NCI-H524 treated with DMSO at 0.1 percent for 48 hours (cell line): ENCODE data around the gene TMEM141.

Experiments
- DNase-seq: peaks from one replicate; lab custom pipeline; 2025; lab: John Stamatoyannopoulos, UW

The TMEM141 gene

DNA sequence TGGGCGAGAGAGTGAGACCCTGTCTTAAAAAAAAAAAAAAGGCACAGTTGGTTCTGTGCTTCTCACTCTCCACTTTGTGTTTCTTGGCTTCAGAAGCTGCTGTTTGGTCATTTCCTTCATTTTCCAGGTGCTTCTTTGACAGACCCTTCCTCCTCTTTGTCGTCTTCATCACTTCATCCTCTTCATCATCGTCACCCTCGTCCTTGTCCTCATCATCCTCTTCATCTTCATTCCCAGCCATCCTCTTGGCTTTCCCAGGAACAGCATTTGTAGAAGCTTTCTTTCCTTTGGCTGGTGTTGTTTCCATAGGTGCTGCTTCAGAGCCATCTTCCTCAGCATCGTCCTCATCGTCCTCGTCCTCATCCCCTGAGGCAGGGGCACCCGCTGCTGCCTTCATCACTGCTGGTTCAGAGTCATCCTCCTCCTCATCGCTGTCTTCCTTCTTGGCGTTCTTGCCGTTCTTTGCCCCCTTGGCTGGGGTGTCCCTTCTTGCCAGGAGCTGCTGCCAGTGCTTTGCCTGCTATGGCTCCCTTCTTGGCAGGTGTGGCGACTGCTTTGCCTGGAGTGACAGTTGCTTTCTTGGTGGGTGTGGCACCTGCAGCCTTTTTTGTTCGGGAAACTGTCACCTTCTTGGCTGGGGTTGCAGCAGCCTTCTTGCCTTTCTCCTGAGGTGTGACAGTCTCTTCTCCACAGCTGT is 23.7 kb downstream of the TMEM141 start:
- no peak for DNase-seq

DNA sequence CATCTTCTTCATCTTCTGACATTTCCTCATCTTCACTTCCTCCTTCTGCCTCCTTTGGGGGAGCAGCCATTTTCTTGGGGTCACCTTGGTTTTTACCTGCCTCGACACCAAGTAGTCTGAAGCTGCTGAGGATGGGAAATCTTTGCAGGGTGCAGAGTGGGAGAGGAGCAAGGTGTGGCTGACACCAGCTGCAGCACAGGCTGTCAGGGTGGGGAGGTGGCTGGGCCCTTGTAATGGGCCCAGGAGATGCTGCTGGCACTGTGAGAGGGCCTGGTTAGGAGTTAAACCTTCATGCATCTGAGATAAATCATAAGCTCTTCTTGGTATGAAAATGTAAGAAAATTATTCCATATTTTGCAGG is 24.3 kb downstream of the TMEM141 start:
- no peak for DNase-seq

DNA sequence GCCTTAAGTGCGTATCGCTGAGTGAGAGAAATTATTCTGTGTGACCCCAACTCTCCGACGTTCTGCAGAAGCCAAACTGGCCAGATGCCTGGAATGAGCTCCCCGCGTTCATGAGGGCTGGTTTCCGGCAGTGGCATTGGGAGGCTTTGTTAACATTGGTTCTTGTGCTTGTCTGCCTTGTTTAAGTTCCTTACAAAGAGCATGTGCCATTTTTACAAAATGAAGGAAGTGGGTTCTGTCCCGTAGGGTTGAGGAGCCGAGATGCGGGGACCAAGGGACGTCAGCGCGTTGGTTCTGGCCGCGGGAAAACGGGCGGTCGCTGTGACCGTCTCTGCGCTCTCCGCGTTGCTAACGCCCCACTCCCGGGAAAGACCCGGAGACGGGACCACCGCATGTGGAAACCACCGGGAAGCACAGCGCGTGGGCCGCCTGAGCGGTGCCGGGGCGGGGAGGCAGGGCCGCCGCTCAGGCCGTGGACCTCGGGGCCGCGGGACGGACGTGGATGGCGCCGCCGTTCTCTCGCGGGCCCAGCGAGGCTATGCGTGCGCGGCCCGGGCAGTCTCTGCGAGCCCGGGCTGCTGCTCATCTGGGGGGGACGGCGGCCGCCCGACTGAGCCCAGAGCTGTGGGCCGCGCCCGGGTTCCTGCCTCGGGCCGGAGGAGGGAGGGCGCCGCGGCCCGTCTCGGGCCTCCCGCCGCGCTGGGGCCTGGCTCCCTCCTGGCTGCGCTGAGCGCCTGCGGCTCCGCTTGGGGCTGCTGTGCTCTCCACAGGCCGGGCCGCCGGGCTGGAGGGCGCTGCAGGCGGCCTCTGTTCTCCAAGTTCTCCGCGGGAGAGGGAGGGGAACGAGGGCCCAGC is 30.1 kb downstream of the TMEM141 start:
- no peak for DNase-seq

DNA sequence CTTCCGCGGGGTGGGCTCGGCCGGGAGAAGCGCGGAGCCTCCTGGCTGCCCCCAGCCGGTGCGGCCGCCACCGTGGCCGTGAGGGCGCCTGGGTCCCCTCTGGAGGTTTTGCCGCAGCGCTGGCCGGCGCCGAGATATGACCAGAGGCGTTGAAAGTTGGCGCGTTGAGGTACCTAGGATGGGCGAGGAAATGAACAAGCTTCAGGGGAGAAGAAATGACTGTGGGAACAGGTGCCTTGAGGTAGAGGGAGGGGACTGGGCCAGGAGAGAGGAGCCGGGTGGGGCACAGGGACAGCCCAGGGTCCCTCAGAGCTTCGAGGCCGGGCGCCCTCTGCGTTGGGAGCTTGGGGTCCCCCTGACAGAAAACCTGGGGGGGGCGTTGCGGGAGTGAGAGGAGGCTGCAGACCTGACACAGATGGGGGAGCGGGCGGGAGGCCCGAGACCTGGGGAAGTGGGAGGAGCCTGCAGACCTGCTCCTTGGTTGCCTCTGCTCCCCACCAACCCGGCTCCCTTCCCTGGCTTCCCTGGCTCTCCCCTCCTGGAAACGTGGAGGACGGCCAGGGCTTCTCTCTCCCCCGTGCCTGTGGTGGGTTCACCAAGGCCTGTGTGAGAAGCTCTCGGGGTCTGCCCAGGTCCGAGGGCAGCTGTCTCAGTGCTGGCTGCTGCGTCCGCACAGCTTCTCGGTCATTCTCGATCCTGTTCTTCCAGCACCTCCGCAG is 30.8 kb downstream of the TMEM141 start:
- DNase-seq, result no peak

DNA sequence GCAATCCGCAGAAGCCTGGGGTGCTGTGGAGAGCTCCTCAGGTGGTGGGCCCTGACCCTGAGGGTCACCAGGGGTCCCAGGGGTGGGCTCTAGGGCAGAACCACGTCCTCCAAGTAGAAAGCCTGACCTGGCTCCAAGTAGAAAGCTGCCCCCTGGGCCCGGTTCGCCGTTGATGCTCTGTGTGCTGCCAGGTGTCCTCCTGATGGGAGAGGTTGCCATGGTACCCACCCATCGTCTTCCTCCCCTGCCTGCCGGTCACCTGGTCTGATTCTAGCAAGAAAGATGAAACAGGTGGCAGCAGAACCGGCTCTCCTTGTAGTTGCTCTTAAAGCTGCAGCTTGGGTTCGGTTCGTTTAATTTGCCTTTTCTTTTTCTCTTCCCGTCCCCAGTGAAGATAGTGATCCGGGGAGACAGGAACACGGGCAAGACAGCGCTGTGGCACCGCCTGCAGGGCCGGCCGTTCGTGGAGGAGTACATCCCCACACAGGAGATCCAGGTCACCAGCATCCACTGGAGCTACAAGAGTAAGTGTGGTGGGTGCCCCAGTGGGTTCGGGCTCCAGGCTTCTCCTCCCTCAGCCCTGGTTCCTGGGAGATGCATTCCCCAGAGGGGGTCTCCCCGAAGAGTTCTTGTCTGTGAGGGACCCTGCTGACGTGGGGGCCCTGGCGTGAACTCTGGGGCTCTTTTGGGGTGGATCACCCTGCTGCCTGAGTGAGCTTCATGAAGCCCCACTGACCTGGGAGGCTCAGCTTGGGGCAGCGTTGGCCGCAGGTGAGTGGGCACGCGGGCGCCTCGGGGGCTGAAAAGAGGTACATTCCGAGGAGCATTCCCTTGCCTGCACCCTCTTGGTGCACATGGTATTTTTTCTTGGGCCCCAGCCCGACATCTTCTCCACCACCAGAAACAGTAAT is 32.2 kb downstream of the TMEM141 start:
- DNase-seq, result no peak

DNA sequence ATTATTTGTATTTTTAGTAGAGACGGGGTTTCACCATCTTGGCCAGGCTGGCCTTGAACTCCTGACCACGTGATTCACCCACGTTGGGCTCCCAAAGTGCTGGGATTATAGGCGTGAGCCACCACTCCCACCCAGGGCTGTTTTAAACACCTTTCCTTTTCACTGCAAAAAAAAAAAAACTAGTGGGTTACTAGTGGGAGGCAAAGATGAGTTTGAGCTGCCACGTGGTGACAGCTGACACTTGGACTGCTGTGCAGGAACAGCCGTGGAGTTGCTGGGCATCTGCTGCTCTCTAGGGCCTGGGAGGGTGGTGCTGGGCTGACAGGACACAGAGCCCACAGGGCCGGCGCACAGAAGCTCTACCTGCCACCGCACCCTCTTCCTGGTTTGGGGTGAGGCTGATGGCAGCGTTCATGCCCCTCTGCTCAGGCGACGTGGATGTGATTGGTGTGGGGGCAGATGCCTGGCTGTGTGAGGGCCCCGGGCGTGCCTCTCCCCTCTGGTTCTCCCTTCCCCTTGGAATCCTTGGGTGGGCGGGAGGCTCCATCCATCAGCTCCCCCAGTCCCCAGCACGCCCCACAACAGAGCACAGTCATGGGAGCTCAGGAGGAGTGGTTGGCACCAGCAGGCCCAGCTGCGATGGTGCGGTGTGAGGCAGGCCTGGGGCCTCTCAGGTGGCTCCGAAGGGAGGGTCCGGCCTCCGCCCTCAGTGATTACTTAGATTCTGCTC is 33.5 kb downstream of the TMEM141 start:
- no peak for DNase-seq

DNA sequence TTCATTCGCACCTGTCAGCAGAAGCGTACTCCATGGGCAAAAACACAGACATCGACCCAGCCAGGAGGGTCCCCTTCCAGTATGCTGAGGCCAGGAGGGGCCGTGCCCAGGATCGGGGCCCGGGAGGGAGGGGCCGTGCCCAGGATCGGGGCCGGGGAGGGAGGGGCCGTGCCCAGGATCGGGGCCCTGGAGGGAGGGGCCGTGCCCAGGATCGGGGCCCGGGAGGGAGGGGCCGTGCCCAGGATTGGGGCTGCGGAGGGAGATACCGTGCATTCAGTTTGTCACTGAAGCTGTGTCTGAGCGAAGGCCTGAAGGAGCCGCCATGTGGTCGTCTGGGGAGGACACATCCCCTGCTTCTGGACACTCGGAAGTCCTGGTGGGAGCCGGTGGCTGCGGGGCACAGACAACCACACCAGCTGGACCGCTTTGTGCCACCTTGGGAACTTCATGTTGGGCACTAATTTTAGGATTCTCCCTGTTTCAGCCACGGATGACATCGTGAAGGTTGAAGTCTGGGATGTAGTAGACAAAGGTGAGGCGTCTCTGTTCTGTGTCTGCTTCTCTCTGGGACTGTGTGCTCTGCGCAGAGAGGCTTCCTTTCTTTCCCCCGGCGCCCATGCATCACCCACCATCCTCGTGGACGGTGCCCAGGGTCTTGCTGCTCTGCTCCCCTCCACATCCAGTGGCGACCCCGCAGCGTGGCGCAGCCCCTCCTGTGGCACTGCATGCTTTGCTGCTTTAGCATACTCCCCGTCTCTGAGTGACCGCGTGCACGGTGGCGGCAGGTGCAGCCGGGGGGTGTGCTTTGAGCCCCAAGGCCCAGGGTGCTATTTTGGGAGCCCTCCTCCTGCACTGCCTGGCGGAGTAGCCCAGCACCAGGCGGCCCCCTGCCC is 34.4 kb downstream of the TMEM141 start:
- no peak for DNase-seq

DNA sequence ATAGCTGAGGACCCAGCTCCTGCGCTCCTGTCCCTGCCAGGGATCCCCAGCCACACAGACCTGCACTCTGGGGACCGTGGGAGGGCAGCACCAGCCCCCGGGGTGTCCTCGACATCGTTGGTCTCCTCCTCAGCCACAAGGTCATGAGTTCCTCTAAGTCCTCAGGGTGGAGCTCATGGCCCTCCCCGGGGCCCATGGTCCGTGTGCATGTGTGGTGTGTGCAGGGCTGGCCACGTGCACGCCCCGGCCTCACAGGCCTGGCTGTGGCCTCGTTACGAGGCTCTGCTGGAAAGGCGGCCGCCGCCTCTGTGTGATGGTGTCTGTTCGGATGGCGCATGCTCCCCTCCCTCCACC is 35.0 kb downstream of the TMEM141 start:
- DNase-seq, result no peak

DNA sequence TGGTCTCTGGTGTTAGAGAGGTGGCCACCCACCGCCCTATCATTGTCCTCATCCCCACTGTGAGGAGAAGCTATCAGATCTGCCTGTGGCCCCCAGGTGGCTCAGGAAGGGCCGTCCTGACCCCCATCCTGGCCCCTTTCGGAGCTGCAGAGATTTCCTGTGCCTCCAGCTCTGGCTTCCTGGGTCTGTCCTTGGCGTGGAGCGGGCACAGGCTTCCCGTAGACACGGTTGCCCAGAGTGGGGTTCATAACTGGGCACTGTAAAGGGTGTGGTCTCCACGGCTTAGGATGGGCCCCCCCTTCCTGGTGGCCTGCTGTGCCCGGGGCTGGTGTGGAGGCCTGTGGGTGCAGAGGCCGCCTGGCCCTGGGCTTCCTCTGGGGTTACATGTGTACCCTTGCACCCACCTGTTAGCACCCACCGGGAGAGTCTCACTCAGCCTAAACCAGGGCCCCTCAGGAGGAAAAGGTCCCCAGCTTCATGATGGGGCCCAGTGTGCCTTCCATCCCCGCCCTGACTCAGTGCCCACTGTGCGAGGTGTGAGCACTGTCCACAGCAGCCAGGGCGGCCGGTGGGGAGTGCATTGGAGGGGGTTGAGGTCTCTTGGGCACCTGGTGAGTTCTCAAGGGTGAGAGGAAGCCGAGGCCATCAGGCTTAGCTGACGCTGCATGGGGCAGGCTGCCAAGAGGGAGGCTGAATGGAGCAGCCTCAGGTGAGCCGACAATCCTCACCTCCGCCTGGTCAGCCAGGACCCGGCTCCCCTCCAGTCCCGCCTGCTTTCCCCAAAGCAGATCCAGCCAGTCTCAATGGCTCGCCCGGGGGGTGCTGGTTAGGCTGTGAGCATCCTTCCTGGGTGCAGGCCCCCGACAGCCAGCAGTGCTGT is 35.8 kb downstream of the TMEM141 start:
- DNase-seq, result no peak

DNA sequence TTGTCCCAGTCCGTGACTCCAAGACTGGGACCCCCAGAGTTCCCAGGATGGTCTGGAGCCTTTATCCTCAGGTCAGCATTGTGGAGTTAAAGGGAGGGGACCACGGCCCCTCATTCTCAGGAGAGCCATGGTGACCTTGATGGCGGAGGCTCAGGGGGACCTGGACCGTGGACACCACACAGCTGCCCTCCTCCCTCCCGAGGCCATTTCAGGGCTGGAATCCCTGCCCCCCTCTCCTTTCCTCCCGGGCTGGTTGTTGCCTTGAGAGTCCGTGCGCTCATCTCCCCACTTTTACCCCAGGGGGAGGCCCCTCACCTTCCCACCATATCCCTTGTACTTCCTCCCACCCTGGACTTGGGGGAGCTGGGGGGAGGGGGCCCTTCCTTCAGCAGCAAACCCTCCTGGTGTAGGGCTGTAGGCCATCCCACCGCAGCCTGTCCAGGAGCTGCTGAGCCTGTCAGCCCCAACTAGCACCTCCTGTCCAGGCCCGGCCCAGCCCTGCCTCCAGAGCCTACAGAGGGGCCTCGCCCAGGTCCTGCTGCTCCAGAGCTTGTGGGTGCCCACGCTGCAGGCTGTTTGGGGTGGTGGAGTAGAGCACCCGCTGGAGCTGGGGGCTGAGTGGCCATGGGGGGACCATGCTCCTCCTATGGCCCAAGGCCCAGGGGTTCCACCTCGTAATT is 36.8 kb downstream of the TMEM141 start:
- no peak for DNase-seq

DNA sequence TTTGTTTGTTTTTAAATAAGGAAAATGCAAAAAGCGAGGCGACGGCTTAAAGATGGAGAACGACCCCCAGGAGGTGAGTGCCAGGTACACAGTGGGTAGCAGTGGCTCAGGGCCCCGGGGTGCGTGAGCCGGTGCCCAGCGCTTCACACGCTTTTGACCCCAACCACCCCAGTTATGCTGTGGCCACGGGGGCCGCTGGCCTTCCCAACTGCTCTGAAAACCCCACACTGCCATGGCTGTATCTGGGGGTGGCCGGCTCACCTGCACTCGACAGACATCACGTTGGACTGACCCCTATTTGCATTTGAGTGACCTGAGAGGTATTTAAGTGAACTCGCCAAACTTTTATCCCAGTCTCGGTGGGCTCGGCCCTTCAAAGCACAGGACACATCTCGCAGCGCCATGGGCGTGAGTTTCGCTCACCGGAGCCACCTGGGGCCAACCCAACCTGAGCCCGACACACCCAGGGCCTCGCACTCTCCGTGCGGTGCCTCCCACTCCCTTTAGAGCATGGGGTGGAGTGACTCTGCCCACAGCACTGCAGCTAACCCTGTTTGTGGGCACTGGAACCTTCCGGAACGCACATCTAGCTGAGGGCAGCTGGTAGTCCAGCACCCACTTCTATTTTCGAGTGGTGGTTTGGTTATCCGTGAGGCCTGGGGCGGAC is 37.5 kb downstream of the TMEM141 start:
- DNase-seq, result no peak

DNA sequence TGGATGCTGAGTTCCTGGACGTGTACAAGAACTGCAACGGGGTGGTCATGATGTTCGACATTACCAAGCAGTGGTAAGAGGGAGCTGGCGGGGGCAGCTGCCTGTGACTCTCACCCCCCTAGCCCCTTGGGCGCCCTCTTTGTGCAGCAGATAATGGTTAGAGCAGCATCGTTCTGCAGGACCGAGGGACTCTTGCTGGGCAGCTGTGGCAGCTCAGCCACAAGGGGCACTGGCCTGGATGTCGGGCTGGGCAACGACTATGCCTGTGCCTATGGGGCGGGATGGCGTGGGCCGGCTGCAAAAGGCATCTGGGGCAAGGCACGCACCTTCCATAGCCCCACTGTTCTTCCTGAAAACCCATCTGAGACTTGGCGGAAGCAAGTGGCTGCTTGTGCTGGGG is 38.3 kb downstream of the TMEM141 start:
- DNase-seq, result no peak

DNA sequence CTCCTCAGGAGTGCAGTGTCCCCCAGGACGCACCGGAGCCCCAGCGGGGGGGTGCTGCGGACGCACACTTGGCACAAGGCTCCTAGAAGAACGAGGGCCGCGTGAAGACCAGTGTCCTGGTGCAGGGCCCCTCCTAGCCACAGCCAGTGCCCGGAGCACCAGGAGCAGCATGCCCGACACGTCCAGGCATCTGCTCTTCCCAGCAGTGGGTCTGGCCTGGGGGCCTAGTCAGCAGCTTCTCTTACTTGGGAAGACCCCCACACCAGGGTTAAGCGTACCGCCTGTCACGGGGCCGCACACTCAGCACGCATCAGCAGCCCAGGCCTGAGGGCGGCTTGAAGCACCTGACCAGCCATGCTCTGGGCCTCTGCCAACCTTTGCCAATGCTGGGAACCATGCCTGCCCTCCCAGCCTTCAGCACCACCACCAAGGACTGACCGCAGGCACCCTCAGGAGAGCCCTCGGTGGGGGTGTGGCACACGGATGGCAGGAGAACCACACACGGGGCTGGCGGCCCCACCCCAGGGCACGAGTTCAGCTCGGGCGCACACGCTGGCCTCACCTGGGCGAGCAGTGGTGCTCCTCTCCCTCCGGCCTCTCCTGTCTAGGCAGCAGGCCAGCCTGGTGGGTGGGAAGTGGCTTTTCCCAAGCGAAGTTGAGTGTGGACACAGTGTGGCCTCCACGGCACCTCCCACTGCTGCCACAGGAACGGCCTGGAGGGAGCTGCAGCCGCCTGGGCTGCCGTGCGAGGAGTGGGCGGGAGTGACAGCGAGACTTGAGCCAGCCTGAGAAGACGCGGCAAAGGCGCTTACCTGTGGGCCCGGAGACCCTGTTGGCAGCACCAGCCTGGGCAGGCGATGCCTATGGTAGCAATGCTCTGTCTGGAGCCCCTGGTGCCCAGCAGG is 39.1 kb downstream of the TMEM141 start:
- DNase-seq, result no peak

DNA sequence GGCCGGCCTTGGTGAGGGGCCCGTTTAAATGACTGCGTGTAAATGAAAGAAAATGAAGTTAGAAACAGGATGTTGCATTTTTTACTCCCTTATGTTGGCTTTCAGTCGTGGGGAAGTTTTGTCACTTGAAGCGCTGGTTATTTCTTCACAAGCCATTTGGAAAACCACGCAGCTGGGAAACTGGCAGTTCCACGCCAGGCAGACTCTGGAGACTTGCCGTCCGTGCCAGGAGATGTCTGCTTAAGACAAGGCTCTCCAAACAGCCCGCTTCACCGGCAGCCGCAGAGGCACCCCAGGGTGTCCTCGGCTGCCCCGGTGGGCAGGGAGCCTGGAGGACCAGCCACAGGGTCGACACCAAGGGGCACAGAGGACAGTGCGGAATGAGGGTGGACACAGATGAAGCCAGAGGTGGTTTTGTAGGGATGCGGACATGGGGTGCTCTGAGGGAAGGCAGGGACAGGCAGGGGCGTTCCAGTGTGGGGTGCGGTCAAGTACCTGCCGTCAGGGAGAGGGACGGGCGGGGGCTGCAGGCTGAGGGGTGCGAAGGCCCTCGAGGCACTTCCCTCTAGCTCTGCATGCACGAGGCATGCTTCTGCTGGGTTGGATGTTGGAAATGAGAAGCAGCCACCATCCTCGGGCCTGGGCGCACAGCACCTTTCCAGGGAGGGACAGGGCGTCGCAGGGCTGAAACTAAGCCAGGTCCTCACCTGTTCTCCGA is 40.0 kb downstream of the TMEM141 start:
- no peak for DNase-seq

DNA sequence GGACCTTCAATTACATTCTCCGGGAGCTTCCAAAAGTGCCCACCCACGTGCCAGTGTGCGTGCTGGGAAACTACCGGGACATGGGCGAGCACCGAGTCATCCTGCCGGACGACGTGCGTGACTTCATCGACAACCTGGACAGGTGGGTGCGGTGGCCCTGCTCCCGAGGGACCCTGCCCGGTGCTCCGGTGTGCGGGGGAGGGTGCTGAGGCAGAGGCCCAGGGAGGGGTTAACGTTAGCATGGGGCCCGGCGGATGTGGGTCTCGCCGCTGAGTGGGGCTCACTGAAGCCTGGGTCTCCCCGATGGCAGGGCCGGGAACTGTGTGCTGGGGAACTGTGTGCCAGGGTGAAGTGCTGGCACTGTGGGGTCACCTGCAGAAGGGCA is 40.6 kb downstream of the TMEM141 start:
- no peak for DNase-seq

DNA sequence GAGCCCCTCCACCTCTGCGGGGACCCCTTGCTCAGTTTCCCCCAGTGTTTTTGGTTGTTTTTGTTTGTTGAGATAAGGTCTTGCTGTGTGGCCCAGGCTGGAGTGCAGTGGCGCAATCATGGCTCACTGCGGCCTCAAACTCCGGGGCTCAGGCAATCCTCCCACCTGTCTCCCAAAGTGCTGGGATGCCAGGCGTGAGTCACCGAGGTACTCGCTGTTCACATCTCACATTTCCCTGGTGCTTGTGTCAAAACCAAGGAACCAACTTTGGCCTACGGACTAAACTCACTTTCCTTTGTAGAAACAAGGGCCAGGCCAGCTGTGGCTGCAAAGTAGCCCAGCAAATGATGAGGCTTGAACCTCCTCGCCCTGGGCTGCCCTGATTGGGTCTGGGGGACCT is 41.4 kb downstream of the TMEM141 start:
- no peak for DNase-seq
